Measurements from ENCODE around the gene CAD.

The CAD gene

GRCh38 chr2:27208486-27209050, 8.6 kb upstream of the CAD start:
- DNase-seq (ENCODE audit: low read depth) = no peak
- no peak for TF ChIP-seq CTCF (IDR thresholded peaks at IDR 0.05; ENCODE audit: control insufficient read depth, insufficient read depth, low read depth, low read length, missing control alignments)
- no peak overlapping the region for H3K4me3 ChIP-seq (ENCODE audit: control insufficient read depth, low read depth, low read length)

GRCh38 chr2:27209621-27210401, 7.4 kb upstream of the CAD start:
- DNase-seq (ENCODE audit: low read depth) = no peak
- no peak overlapping the region for H3K4me3 ChIP-seq (ENCODE audit: control insufficient read depth, low read depth, low read length)
- no peak for TF ChIP-seq CTCF (IDR thresholded peaks at IDR 0.05; ENCODE audit: control insufficient read depth, insufficient read depth, low read depth, low read length, missing control alignments)

- DNase-seq (ENCODE audit: low read depth) = no peak
Observed at GRCh38 chr2:27211241-27211942, 5.8 kb upstream of the CAD start.

GRCh38 chr2:27211943-27212625, 5.1 kb upstream of the CAD start, which contains the start of the genes ATRAID and SLC5A6:
Gene ATRAID (plus strand): TSS chr2:27212041. CDS start chr2:27212369, 328 bp downstream.
Gene SLC5A6 (minus strand): TSS chr2:27212268. CDS start chr2:27207650, 4,618 bp downstream.
- no peak for TF ChIP-seq CTCF (IDR thresholded peaks at IDR 0.05; ENCODE audit: control insufficient read depth, insufficient read depth, low read depth, low read length, missing control alignments)
- H3K4me3 ChIP-seq (ENCODE audit: control insufficient read depth, low read depth, low read length) = peak within 1 kb of the TSS; percentile 78
- peak; percentile 44 for DNase-seq (ENCODE audit: low read depth)

More at GRCh38 chr2:27211241-27211942, 5.8 kb upstream of the CAD start:
- TF ChIP-seq CTCF (IDR thresholded peaks at IDR 0.05; ENCODE audit: control insufficient read depth, insufficient read depth, low read depth, low read length, missing control alignments) = no peak
- H3K4me3 ChIP-seq (ENCODE audit: control insufficient read depth, low read depth, low read length) = peak overlapping the region; percentile 78

- no peak for TF ChIP-seq CTCF (IDR thresholded peaks at IDR 0.05; ENCODE audit: control insufficient read depth, insufficient read depth, low read depth, low read length, missing control alignments)
- DNase-seq (ENCODE audit: low read depth) = peak; percentile 61
- H3K4me3 ChIP-seq (ENCODE audit: control insufficient read depth, low read depth, low read length) = peak overlapping the region; percentile 78
Observed at GRCh38 chr2:27212626-27213471, 4.3 kb upstream of the CAD start.
